Mucosa of descending colon (tissue), 3 donors: ENCODE data around the gene DGKQ. TPM values are rescaled to one million over a fixed set of nuclear protein-coding genes. Genes with fewer than 3 reads are reported as not detected.

Experiments
- ATAC-seq: fragments of 200-7000 bp; cut with Tn5 transposase; one replicate; pipeline ENCODE4 v1.9.1; 2020; ENCODE audit warnings: mild to moderate bottlenecking, moderate library complexity
- DNase-seq, 3 donors: peaks; one replicate each; pipeline ENCODE4 v3.0.0-alpha.2; 2020
- H3K36me3 ChIP-seq: fragments of 200-600 bp; one replicate; pipeline ENCODE4 v1.8.0; 2021; ENCODE audit warnings: low read depth, mild to moderate bottlenecking
- H3K4me1 ChIP-seq: fragments of 200-600 bp; one replicate; pipeline ENCODE4 v1.8.0; 2021; ENCODE audit warnings: low read depth, mild to moderate bottlenecking
- H3K4me3 ChIP-seq: fragments of 200-600 bp; one replicate; pipeline ENCODE4 v1.8.0; 2021; ENCODE audit warnings: mild to moderate bottlenecking
- H3K9me3 ChIP-seq: fragments of 200-600 bp; one replicate; pipeline ENCODE4 v1.8.0; 2021; ENCODE audit warnings: mild to moderate bottlenecking
- intact Hi-C, 2 donors: fragments of 100-400 bp; cut with DNase I in 1 of 2; cut with micrococcal nuclease in 1 of 2; formaldehyde crosslinking; loops; one replicate each; pipeline versions ENCODE4 v1.11.0 to v1.11.1; 2022; cut with DNase I, micrococcal nuclease
- total RNA-seq, 3 donors: library from RNA; stranded (reverse); fragmentation: NEBNext Ultra II Directional in 2 of 3; extraction: Animal tissue kit (Norgen Biotek cat#: 25700) in 2 of 3; gene quantifications; one replicate each; pipeline versions ENCODE4 v1.2.1 to v1.2.4, GENCODE V29; 2021 to 2023
- TF ChIP-seq, protein P1 (sequence below): fragments of 200-600 bp; IDR thresholded peaks from one replicate; pipeline ENCODE4 v1.8.0; 2022; ENCODE audit warnings: antibody characterized with exemption, mild to moderate bottlenecking
- donor health status: DM: no; HTN: no; CAD: no; lungs with moderate emphysema.
- donor health status: DM: no; HTN: no; CAD: no.
- donor health status: DM: no; HTN: yes; CAD: no.

The DGKQ gene
- total RNA-seq, 3 donors from 2014 or later, result 31.8 to 56.1 (median 41.7) TPM

DNA sequence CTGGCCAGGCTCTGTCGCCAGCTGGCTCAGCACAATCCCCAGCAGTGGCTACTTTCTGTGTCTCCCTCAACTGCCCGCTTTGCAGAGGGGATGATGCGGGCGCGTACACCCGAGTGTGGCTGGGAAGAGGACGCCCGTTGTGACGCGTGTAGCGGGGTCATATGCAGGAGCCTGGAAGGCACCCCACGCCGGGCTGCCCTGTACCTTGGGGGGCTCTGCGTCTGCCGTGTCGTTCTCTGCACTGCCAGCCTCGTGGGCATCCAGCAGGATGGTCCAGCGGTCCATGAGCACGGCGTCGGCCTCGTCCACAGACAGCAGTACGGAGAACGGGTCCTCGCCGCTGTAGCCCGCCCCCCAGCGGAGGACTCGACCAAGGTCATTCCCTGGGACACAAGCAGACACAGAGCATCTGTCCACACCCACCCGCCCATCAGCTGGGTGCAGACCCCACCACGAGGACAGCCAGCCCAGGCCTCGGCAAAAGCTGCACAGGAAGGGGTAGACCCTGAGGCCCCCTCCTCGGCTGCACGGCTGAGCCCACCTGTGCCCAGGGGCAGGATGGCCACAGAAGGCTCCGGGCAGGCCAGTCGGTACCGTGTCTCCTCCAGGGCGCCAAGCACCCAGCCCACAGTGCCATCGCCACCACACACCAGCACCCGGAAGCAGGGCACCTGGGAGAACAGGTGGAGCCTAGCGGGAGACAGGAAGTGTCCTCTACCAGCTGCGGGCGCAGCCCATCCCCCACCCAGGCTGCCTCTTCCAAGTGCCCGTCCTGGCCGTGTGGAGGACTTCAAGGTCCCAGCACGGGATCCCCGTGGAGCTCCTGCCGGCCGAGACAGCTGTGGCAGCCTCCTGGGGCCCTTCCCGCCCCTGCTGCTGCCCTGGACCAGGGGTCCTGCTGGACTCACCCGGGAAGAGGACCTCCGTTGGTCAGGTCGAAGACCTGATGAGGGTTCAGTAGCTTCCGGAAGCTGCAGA, 10.8 kb downstream of the DGKQ start:
- Histone ChIP-seq H3K4me1 (peaks cover 6% of the 10 kb centered on the region), H3K4me3 (no peak overlapping the region), H3K36me3 (no peaks in the 10 kb centered on the region), H3K9me3 (no peaks in the 10 kb centered on the region)
- peak; percentile 84 to 89 (median 86) for DNase-seq
- TF ChIP-seq, protein P1, sequence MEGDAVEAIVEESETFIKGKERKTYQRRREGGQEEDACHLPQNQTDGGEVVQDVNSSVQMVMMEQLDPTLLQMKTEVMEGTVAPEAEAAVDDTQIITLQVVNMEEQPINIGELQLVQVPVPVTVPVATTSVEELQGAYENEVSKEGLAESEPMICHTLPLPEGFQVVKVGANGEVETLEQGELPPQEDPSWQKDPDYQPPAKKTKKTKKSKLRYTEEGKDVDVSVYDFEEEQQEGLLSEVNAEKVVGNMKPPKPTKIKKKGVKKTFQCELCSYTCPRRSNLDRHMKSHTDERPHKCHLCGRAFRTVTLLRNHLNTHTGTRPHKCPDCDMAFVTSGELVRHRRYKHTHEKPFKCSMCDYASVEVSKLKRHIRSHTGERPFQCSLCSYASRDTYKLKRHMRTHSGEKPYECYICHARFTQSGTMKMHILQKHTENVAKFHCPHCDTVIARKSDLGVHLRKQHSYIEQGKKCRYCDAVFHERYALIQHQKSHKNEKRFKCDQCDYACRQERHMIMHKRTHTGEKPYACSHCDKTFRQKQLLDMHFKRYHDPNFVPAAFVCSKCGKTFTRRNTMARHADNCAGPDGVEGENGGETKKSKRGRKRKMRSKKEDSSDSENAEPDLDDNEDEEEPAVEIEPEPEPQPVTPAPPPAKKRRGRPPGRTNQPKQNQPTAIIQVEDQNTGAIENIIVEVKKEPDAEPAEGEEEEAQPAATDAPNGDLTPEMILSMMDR, result no peak
- ATAC-seq, result peak; percentile 88
- intact Hi-C loops, result no loop called here

DNA sequence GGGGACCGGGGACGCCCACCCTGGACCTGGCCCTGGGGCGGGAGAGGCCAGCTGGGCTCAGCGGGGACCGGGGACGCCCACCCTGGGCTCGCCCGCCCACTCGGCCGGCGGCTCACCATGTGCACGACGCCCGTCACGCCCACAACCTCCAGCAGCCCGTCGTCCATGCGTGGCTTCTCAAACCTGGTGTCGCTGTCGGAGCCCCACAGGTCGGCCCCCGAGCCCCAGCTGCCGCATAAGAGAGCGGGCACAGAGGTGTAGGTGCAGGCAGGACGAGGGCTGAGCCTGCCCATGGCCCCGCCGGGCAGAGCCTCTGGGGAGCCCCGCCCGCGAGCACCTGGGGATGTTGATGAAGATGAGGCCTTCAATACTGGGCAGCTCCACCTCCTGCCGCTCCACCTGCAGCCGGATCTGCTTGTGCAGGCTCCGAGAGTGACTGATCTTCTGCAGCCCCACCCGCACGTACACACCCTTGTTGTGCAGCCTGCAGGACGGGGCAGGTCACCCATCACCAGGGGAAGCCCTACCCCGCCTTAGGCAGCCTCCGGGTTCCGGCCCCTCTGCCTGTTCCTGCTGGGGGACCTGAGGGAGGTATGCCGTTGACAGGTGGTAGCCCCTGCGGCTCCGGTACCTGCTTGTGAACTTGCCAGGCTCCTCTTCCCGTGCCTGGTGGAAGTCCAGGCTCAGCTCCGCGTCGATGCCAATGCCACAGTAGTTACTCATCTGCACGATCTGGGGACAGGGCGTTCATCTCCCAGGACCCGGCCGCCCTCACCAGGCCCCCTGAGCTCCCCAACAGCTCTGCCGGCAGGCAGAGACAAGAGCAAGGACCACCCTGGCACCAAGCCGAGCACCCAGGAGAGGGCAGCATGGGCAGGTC, 11.8 kb downstream of the DGKQ start:
- H3K4me1 ChIP-seq, result peaks cover 6% of the 10 kb centered on the region
- TF ChIP-seq, protein P1, result no peak
- peak; percentile 73 for ATAC-seq
- peak; percentile 76 to 85 (median 78) for DNase-seq
- H3K4me3 ChIP-seq, result no peak overlapping the region
- H3K36me3 ChIP-seq, result no peaks in the 10 kb centered on the region
- intact Hi-C loops, result no loop called here
- H3K9me3 ChIP-seq, result no peaks in the 10 kb centered on the region

DNA sequence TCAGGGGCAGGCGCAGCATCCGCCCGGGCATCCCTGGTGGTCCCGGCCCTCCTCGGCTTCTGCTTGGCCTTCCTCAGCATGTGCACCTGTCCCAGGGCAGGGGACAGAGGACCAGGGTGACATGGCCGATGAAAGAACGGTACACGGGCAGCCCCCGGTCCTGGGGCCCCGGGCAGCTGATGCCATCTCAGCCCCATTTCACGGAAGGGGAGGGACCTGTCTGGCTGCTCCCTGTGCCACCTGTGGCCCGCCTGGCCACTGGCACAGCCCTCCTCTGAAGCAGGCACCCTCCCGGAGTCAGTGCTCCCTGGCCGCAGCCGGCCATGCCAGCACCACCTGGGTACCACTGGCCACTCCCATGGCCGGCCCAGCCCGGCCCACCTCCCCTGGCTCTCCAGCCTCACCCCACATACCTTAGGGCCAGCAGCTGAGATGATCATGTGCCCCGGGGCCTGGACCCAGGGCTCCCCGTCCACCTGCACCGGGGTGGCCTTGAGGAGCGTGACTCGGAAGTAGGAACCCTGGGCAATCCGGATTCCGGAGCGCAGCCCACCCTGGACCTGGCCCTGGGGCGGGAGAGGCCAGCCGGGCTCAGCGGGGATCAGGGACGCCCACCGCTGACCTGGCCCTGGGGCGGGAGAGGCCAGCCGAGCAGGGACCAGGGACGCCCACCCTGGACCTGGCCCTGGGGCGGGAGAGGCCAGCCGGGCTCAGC, 12.6 kb downstream of the DGKQ start:
- Histone ChIP-seq H3K4me1 (peaks cover 6% of the 10 kb centered on the region), H3K4me3 (no peak overlapping the region), H3K9me3 (no peaks in the 10 kb centered on the region), H3K36me3 (no peaks in the 10 kb centered on the region)
- ATAC-seq (no peak), DNase-seq (peak in 2 of 3 donors; percentile 35 to 52)
- intact Hi-C loops, result no loop called here
- TF ChIP-seq, protein P1, result no peak

DNA sequence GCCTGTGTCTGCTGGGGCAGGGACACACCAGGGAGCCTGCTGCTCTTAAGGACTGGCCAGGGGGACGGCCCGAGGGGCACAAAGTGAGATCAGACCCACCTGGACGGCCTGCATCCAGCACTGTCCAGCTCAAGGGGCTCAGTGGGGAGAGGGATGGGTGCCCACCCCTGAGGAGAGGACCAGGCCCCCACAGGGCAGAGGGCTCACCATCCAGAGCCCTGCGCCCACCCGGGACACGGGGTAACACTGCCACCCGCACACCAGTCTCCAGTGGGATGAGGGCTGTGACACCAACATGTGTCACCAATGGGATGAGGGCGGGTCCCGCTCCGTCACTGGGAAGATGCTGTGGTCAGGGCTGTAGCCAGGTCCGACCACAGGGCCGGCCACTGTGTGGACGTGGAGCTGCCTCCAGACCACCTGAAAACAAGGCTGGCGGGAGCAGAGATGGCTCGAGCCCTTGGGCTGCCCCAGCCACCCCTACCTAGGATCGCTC, 13.2 kb downstream of the DGKQ start:
- Histone ChIP-seq H3K36me3 (no peaks in the 10 kb centered on the region), H3K4me3 (no peak overlapping the region), H3K4me1 (peaks cover 6% of the 10 kb centered on the region), H3K9me3 (no peaks in the 10 kb centered on the region)
- intact Hi-C loops, result no loop called here
- TF ChIP-seq, protein P1, result no peak
- ATAC-seq, result no peak
- DNase-seq, result peak in 2 of 3 donors; percentile 23 to 46
